ENCODE results near the gene VCL. TPM values are rescaled to one million over a fixed set of nuclear protein-coding genes. Genes with fewer than 3 reads are reported as not detected.

VCL gene
- total RNA-seq, 2 experiments from 2014 or later, result 18.5 to 19.7 TPM

DNA sequence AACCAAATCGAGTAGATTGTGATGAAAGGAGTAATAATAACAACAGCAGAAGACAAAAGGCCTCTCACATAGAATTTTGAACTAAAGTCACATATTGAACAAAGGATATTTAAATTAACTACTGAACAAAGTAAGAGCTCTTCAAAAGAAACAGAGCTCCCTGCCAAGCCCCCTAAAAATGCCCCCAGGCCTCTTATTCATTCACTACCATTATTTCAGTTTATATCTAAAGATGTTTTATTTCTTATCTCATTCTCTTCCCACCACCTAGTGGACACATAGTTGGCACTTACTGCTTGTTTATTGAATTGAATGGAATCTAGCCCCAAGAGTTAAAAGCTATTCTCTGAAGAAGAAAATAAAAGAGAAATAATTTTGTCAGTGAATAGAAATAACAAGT is 37.4 kb downstream of the VCL start:
- no peak overlapping the region for H3K27ac ChIP-seq (ENCODE audit: low read depth in 1 of 2, low read length in 2 of 2)
- peaks cover 9% of the 10 kb centered on the region for H3K4me1 ChIP-seq (ENCODE audit: insufficient read depth, low read length)
- ATAC-seq (ENCODE audit: poor library complexity) (no peak), DNase-seq (peak in 3 of 14 experiments; percentile 27 to 37 (median 27))
- H3K27ac Mint-ChIP-seq, result peak overlapping the region; percentile 64
- peaks cover 52% of the 10 kb centered on the region for H3K4me1 Mint-ChIP-seq (ENCODE audit: low read depth)
- no peaks in the 10 kb centered on the region for H3K9me3 Mint-ChIP-seq
- no peaks in the 10 kb centered on the region for H3K27me3 ChIP-seq (ENCODE audit: control insufficient read depth in 1 of 2, insufficient read depth in 2 of 2, low read length in 2 of 2)
- ChIA-PET POLR2A (interaction anchor here (0.7 to 1.5 kb wide), 4 partner anchors 9 to 95 kb away, joined by 3 read pairs; no protein-coding TSS in a partner anchor), CTCF (interaction anchor here (0.9 to 2.0 kb wide), 5 partner anchors 8 to 102 kb away, joined by 3 to 5 read pairs (median 4); no protein-coding TSS in a partner anchor)
- peaks cover 3% of the 10 kb centered on the region for H3K36me3 ChIP-seq (ENCODE audit: insufficient read depth, low read length)
- H3K4me3 Mint-ChIP-seq, result no peak overlapping the region
- no peaks in the 10 kb centered on the region for H3K9me3 ChIP-seq (ENCODE audit: control insufficient read depth in 1 of 2, insufficient read depth in 1 of 2, low read length in 2 of 2)
- no peaks in the 10 kb centered on the region for H3K27me3 Mint-ChIP-seq
- no peaks in the 10 kb centered on the region for H3K36me3 Mint-ChIP-seq (ENCODE audit: low read depth)
- H3K4me3 ChIP-seq (ENCODE audit: low read length), result no peak overlapping the region
- TF ChIP-seq, protein P1, sequence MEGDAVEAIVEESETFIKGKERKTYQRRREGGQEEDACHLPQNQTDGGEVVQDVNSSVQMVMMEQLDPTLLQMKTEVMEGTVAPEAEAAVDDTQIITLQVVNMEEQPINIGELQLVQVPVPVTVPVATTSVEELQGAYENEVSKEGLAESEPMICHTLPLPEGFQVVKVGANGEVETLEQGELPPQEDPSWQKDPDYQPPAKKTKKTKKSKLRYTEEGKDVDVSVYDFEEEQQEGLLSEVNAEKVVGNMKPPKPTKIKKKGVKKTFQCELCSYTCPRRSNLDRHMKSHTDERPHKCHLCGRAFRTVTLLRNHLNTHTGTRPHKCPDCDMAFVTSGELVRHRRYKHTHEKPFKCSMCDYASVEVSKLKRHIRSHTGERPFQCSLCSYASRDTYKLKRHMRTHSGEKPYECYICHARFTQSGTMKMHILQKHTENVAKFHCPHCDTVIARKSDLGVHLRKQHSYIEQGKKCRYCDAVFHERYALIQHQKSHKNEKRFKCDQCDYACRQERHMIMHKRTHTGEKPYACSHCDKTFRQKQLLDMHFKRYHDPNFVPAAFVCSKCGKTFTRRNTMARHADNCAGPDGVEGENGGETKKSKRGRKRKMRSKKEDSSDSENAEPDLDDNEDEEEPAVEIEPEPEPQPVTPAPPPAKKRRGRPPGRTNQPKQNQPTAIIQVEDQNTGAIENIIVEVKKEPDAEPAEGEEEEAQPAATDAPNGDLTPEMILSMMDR (IDR thresholded peaks at IDR 0.05), result peak; percentile 39
- intact Hi-C loops (cut with DNase I, micrococcal nuclease), result loop anchor here (1.0 to 5.0 kb wide), 2 partner anchors 93 to 149 kb away; no protein-coding TSS in a partner anchor

DNA sequence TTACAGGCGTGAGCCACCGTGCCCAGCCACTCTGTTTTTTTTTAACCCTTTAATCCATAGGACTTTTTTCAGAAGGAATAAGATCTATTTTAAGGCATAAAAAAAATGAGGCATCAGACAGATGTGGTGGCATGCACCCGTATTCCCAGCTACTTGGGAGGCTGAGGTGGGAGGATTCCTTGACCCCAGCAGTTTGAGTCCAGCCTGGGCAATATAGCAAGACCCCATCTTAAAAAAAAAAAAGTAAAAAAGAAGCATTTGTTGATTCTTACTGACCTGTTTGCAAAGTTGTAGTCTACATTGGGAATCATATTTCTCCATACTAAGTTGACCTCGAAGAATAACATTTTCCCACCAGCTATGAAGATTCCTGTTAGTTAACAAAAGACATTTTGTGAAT is 38.6 kb downstream of the VCL start:
- Histone ChIP-seq H3K36me3 (ENCODE audit: insufficient read depth, low read length) (peaks cover 3% of the 10 kb centered on the region), H3K9me3 (ENCODE audit: control insufficient read depth in 1 of 2, insufficient read depth in 1 of 2, low read length in 2 of 2) (no peaks in the 10 kb centered on the region), H3K4me1 (ENCODE audit: insufficient read depth, low read length) (peaks cover 9% of the 10 kb centered on the region), H3K4me3 (ENCODE audit: low read length) (no peak overlapping the region), H3K27me3 (ENCODE audit: control insufficient read depth in 1 of 2, insufficient read depth in 2 of 2, low read length in 2 of 2) (no peaks in the 10 kb centered on the region), H3K27ac (ENCODE audit: low read depth in 1 of 2, low read length in 2 of 2) (no peak overlapping the region)
- DNase-seq (no peak), ATAC-seq (ENCODE audit: poor library complexity) (no peak)
- TF ChIP-seq, protein P1 (IDR thresholded peaks at IDR 0.05), result no peak
- ChIA-PET CTCF (interaction anchor here (1.3 kb wide), 1 partner anchor 157 kb away, joined by 5 read pairs; no protein-coding TSS in a partner anchor), POLR2A (no interaction called here)
- Mint-ChIP-seq H3K9me3 (no peaks in the 10 kb centered on the region), H3K4me3 (no peak overlapping the region), H3K27ac (no peak overlapping the region), H3K4me1 (ENCODE audit: low read depth) (peaks cover 40% of the 10 kb centered on the region), H3K36me3 (ENCODE audit: low read depth) (no peaks in the 10 kb centered on the region), H3K27me3 (no peaks in the 10 kb centered on the region)
- intact Hi-C loops (cut with DNase I, micrococcal nuclease), result loop anchor here in 1 of 2 experiments (5.0 kb wide), 1 partner anchor 94 kb away; no protein-coding TSS in a partner anchor

DNA sequence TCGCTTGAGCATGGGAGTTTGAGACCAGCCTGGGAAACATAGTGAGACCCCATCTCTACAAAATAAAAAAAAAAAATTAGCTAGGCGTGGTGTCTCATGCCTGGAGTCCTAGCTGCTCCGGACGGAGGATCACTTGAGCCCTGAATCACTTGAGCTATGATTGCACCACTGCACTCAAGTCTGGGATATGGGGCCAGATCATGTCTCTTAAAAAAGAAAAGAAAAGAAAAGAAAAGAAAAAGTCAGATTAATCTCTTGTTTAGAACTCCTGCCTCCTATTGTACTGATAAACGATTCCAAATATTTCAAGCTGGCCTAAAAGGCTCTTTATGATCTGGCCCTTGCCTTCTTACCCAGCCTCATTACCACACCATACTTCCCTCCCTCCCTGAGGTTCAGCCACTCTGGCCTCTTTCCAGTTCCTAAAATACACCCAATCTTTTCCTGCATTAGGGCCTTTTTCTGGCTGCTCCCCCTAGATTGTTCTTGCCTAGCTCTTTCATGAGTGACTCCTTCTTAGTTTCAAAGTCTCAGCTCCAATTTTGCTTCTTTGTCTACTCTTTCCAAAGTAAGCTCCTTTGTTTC is 41.7 kb downstream of the VCL start:
- intact Hi-C loops (cut with DNase I, micrococcal nuclease), result loop anchor here in 1 of 2 experiments (5.0 kb wide), 1 partner anchor 97 kb away; no protein-coding TSS in a partner anchor
- H3K4me1 Mint-ChIP-seq (ENCODE audit: low read depth), result peaks cover 16% of the 10 kb centered on the region
- ATAC-seq (ENCODE audit: poor library complexity) (no peak), DNase-seq (no peak)
- TF ChIP-seq, protein P1 (IDR thresholded peaks at IDR 0.05), result no peak
- H3K4me3 Mint-ChIP-seq, result no peak overlapping the region
- POLR2A ChIA-PET, result interaction anchor here (0.7 kb wide), 1 partner anchor 21 kb away, joined by 3 read pairs; no protein-coding TSS in a partner anchor
- Histone ChIP-seq H3K9me3 (ENCODE audit: control insufficient read depth in 1 of 2, insufficient read depth in 1 of 2, low read length in 2 of 2) (no peaks in the 10 kb centered on the region), H3K36me3 (ENCODE audit: insufficient read depth, low read length) (peaks cover 12% of the 10 kb centered on the region), H3K27me3 (ENCODE audit: control insufficient read depth in 1 of 2, insufficient read depth in 2 of 2, low read length in 2 of 2) (no peaks in the 10 kb centered on the region), H3K4me3 (ENCODE audit: low read length) (no peak overlapping the region), H3K27ac (ENCODE audit: low read depth in 1 of 2, low read length in 2 of 2) (no peak overlapping the region), H3K4me1 (ENCODE audit: insufficient read depth, low read length) (peaks cover 4% of the 10 kb centered on the region)
- CTCF ChIA-PET, result no interaction called here
- H3K9me3 Mint-ChIP-seq, result no peaks in the 10 kb centered on the region
- H3K27ac Mint-ChIP-seq, result no peak overlapping the region
- H3K36me3 Mint-ChIP-seq (ENCODE audit: low read depth), result peaks cover 7% of the 10 kb centered on the region
- H3K27me3 Mint-ChIP-seq, result no peaks in the 10 kb centered on the region

All from CD4-positive, alpha-beta T cell (primary cell).